HEK293T (cell line): ENCODE measurements around the gene RNF32.

ENCODE experiments used
- BHLHE40 ChIP-seq: fragments of 450-650 bp; IDR thresholded peaks from 2 replicates; pipeline ENCODE4 v1.6.1; 2016; ENCODE audit warnings: mild to moderate bottlenecking, moderate library complexity, borderline replicate concordance
- FOXA1 ChIP-seq: fragments of 450-650 bp; IDR thresholded peaks from 2 replicates; pipeline ENCODE4 v1.6.1; 2016; ENCODE audit warnings: mild to moderate bottlenecking
- FOXK2 ChIP-seq: fragments of 450-650 bp; IDR thresholded peaks from 2 replicates; pipeline ENCODE4 v1.6.1; 2016; ENCODE audit warnings: mild to moderate bottlenecking
- FOXM1 ChIP-seq: fragments of 450-650 bp; IDR thresholded peaks from 2 replicates; pipeline ENCODE4 v1.6.1; 2017; ENCODE audit warnings: mild to moderate bottlenecking, borderline replicate concordance
- NFRKB ChIP-seq: fragments of 450-650 bp; IDR thresholded peaks from 2 replicates; pipeline ENCODE4 v1.6.1; 2016; ENCODE audit warnings: mild to moderate bottlenecking, moderate library complexity
- TF ChIP-seq, protein P1 (sequence below): fragments of 450-650 bp; IDR thresholded peaks from 2 replicates; pipeline ENCODE4 v1.6.1; 2016

DNA sequence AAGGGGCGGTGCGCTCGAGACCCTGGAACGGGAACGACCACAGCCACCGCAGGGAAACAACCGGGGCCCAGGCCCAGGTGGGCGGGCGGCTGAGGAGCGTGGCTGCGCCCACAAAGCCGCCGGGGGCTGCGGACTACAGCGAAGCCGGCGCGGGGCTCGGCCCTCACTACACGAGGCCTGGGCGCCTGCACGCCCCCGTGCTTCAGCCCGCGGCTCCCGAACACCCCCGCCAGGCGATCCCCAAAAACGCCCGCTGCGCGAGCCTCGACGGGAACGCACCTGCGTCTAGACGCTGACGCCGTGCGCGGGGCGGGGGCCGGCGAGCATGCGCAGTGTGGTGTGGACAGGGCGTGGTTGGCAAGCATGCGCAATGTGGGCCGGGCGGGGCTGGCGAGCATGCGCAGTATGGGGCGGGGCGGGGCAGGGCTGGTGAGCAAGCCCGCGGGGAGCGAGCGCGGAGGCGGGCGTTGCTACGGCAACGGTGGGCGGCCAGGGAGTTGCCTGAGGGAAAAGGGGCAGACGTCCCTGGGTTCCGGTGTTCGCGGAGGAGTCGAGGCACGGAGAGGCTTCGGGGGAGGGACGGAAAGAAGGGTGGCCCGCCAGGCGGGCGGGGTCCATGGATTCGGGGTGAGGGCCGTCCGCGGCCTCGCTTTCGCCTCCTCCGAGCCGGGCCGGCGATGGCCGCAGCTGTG, at the start of gene RNF32:
- TF ChIP-seq BHLHE40 (no peak), FOXA1 (no peak), FOXM1 (no peak), FOXK2 (no peak), NFRKB (no peak)
- TF ChIP-seq, protein P1, sequence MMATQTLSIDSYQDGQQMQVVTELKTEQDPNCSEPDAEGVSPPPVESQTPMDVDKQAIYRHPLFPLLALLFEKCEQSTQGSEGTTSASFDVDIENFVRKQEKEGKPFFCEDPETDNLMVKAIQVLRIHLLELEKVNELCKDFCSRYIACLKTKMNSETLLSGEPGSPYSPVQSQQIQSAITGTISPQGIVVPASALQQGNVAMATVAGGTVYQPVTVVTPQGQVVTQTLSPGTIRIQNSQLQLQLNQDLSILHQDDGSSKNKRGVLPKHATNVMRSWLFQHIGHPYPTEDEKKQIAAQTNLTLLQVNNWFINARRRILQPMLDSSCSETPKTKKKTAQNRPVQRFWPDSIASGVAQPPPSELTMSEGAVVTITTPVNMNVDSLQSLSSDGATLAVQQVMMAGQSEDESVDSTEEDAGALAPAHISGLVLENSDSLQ = no peak
